Measurements from ENCODE around the gene NDUFB7.
"Not testable (repeated sequence)": the region's sequence is repeated elsewhere in the genome, so short reads cannot be mapped to it uniquely, and the experiment has no call there.

The NDUFB7 gene

GRCh38 chr19:14553042-14553938, 18.6 kb downstream of the NDUFB7 start:
- peak; percentile 88 for DNase-seq (ENCODE audit: low spot score)

DNA sequence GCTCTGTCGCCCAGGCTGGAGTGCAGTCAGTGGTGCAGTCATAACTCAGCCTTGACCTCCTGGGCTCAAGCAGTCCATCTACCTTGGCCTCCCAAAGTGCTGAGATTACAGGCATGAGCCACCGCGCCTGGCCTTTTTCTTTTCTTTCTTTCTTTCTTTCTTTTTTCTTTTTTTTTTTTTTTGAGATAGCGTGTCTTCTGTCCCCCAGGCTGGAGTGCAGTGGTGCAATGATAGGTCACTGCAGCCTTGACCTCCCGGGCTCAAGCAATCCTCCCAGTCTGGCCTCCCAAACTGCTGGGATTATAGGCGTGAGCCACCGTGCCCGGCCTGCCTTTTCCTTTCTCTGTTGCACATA, 19.9 kb downstream of the NDUFB7 start:
- not testable (repeated sequence) for DNase-seq (ENCODE audit: low spot score)

DNA sequence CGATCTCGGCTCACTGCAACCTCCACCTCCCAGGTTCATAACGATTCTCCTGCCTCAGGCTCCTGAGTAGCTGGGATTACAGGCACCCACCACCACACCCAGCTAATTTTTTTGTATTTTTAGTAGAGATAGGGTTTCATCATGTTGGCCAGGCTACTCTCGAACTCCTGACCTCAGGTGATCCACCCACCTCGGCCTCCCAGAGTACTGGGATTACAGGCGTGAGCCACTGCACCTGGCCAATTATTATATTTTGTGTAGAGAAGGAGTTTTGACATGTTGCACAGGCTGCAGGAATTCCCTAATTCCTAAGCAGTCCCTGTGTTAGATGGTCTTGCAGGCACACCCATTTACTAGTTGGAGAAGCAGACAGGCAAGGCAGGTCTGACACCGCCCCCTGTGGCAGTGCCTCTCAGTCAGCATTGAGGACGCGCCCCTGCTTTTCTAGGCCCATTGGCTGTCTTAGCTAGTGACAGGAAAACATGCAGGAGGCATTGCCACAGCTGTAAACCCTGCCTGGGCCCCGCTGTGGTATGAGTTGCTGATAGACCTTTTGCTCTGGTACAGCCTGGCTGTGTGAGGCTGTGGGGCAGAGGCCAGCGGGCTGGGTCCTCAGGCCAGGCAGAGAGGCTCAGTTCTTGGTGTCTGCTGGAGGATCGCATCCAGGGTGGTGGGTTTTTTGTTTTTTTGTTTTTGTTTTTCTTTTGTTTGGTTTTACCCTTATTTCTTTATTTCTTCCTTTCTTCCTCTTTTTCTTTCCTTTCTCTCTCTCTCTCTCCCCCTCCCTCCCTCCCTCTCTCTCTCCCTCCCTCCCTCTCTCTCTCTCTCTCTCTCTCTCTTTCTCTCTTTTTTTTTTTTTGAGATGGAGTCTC, 20.5 kb downstream of the NDUFB7 start:
- DNase-seq (ENCODE audit: low spot score): peak; percentile 71

- peak; percentile 68 for DNase-seq (ENCODE audit: low spot score)
Measured at GRCh38 chr19:14550201-14550754, 21.6 kb downstream of the NDUFB7 start.

- no peak for DNase-seq (ENCODE audit: low spot score)
Measured at GRCh38 chr19:14545716-14546082, 26.2 kb downstream of the NDUFB7 start.

GRCh38 chr19:14544977-14545715, 26.7 kb downstream of the NDUFB7 start:
- peak; percentile 84 for DNase-seq (ENCODE audit: low spot score)

DNA sequence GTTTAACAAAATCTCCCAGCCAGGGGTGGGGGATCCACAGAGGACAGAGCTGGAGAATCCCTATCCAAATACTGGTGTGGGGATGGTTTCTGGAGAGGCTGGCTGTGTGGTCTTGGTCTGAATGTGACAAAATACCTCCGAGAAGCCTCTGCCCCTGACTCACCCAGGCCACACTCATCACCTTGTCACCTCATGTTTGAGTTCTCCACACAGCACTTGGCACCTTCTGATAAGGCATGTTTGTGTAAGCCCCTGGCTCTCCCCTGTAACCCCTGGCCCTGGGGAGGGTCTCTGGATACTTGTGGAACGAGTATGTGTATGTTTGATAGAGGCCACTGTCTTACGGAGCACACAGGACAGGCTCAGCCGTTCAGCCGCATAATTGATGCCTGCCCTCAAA, 27.8 kb downstream of the NDUFB7 start:
- no peak for DNase-seq (ENCODE audit: low spot score)

DNA sequence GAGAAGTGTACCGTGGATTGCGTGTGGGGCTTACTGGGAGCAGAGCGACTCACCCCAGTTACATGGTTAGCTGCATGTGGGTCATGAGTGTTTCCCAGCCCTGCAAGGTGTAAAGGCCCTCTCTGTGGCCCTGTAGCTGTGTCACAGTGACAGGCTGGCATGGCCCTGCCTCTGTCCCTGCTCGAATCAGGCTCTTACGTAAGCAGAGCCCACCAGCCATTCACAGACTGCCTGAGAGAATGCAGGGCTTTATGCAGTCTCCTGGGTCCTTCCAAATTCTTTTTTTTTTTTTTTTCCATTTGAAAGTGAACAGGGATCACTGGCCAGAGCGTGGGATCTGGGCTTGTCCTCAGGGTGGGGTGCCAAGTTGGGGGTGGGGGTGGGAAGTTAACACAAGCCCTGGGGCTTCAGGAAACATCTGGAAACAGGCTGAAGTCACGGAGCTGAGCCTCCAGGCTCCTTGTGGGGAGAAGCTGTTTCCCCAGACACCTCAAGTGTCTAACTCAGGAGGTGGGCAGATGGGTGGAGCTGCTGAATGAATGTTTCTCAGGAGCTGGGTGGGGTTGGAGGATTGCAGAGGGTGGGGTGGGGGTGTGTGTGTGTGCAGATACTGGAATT, 29.0 kb downstream of the NDUFB7 start:
- no peak for DNase-seq (ENCODE audit: low spot score)

DNA sequence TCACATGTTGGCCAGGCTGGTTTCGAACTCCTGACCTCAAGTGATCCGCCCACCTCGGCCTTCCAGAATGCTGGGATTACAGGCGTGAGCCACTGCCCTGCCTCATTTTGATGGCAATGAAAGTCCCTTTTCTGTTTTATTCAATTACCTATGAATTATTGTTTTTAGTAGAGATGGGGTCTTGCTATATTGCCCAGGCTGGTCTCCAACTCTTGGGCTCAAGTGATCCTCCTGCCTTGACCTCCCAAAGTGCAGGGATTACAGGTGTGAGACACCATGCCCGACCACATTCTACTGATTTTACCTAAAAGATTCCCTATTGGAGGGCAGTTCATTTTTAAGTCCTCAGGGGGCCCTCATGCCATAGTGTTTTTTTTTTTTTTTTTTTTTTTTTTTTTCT, 29.9 kb downstream of the NDUFB7 start:
- not testable (repeated sequence) for DNase-seq (ENCODE audit: low spot score)

- DNase-seq (ENCODE audit: low spot score): peak; percentile 79
Measured at GRCh38 chr19:14540741-14541525, 30.9 kb downstream of the NDUFB7 start.

DNA sequence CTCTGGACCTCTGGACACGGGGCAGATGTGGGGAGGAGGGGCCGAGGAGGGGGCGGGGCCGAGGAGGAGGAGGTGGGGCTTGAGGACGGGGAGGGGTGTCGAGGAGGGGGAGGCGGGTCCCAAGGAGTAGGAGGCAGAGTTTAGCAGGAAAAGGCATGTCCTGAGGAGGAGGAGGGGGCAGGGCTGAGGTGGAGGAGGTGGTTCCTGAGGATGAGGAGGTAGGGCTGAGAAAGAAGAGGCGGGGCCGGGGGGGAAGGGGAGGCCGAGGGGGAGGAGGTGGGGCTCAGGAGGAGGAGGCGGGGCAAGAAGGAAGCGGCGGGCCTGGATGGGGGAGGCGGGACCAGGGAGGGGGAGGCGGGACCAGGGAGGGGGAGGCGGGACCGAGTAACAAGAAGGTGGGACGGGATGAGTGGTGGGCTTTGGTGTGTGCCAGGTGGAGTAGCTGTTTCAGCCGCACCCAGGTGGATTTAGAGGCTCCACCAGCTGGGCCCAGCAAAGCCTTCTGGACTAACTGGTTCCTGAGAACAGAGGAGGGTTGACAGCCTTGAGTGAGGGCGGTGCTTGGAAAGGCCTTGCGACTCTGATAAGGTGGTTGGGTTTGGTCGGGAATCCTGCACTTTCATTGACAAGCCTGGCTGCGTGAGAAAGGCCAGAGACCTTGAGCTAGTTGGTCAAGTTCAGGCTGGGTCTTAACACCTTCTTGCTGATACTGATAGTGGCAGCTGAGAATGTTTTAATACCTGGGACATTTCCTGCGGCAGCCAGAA, 34.8 kb downstream of the NDUFB7 start:
- DNase-seq (ENCODE audit: low spot score): peak; percentile 79

DNA sequence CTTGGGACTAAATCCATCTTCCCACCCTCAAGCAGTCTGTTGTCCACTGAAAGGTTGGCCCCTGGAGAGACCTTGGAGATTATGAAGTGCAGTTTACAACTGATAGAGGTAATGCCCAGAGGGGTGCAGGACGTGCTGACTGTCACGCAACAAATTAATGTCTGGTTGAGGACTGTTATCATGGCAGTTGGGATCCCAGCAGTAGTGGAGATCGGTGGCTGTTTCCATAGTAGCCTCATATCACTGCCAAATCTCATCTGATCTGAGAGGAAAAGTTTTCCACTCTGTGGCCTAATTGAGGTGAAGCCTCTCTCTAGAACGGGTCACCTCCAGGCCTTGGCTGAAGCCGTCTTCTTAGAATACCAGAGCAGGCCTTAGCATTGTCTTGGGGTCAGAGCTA, 38.4 kb downstream of the NDUFB7 start:
- no peak for DNase-seq (ENCODE audit: low spot score)

- DNase-seq (ENCODE audit: low spot score): no peak
Measured at GRCh38 chr19:14530506-14530905, 41.4 kb downstream of the NDUFB7 start.

DNA sequence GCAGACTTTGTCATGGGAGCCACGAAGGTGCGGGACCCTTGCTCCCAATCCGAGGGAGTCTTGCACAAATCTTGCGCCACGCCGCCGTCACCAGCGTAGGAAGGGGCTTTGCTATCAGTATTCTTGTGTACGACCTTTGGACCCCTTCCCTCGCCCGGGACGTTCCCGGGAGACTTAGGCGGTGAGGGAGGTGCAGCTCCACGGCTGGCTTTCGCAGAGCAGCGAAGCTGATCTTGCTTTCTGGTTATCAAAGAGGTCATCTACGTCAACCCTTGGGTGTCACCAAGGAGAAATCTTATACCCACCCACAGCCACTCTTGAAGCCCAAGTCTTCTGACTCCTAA, 41.9 kb downstream of the NDUFB7 start:
- no peak for DNase-seq (ENCODE audit: low spot score)

DNA sequence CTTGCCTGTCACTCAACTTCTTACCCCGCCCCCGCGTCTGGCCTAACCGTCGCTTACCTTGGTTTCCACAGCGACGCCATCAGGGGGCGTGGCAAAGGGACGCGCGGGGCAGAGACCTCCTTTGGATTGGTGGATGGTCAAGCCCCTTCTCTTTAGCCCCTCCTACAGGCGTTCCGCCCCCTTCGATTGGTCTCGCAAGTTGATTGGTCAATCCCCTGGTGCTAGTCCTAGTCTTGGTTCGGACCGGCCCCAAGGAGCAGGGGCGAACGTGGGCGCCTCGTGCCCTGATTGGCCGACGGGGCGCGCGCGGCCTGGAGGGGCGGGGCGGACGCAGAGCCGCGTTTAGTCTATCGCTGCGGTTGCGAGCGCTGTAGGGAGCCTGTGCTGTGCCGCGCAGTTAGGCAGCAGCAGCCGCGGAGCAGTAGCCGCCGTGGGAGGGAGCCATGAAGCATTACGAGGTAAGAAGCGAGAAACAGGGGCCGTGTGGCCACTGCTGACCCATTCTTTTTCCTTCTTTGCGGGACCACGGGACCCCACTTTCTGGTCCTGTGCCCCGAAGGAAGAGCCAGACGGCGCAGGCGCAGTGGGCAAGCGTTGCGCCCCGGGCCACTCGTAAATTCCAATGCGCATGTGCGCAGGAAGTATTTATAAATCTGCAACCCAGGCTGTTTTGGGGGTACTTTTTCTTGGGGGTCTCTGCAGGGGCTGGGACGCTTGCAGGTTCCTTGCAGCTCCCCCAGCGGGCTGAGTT, 42.4 kb downstream of the NDUFB7 start, which contains the start of gene TECR:
Gene TECR, plus strand, starts transcription at position 341 of the 751 bp plus-strand sequence. Its CDS starts 103 bp downstream, at position 444.
- peak; percentile 100 for DNase-seq (ENCODE audit: low spot score)

GRCh38 chr19:14528419-14529253, 43.2 kb downstream of the NDUFB7 start:
- DNase-seq (ENCODE audit: low spot score): no peak

- no peak for DNase-seq (ENCODE audit: low spot score)
Measured at GRCh38 chr19:14526423-14526822, 45.4 kb downstream of the NDUFB7 start.

DNA sequence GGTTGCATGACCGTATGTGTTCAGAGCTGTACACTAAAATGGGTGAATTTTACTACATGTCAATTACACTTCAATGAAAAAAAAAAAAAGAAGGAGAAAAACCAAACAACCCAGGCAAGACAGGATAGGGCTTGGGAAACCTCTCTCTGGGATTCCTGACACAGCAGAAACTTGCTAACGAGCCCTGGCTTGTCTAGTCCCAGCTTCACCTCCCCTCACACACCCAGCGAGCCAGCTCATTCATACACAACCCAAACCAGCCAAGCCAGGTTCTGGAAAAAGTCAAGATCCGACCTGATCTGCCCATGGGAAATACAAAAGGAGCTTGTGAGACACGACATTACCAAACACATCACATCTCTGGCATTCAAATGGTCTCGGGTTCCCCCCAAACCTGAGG, 46.1 kb downstream of the NDUFB7 start:
- DNase-seq (ENCODE audit: low spot score): no peak

Measured in cerebellar cortex (tissue), 1 donor.